Hematopoietic multipotent progenitor cell (in vitro differentiated cells): Measurements from ENCODE around the gene MARK2. TPM values are rescaled to one million over a fixed set of nuclear protein-coding genes. Genes with fewer than 3 reads are reported as not detected.
"Not testable (repeated sequence)": the region's sequence is repeated elsewhere in the genome, so short reads cannot be mapped to it uniquely, and the experiment has no call there.

ENCODE experiments used
- DNase-seq, 3 donors: peaks; one replicate each; pipeline ENCODE4 v3.0.0-alpha.2; 2011 to 2015; ENCODE audit warnings: low read depth in 2 of 3, low spot score in 2 of 3
- total RNA-seq: library from RNA; depleted of rRNA; stranded (reverse); fragments of >200 nt; gene quantifications from one replicate; pipeline ENCODE4 v1.2.3, GENCODE V29; 2012

MARK2 gene
- total RNA-seq: 19.4 TPM

DNA sequence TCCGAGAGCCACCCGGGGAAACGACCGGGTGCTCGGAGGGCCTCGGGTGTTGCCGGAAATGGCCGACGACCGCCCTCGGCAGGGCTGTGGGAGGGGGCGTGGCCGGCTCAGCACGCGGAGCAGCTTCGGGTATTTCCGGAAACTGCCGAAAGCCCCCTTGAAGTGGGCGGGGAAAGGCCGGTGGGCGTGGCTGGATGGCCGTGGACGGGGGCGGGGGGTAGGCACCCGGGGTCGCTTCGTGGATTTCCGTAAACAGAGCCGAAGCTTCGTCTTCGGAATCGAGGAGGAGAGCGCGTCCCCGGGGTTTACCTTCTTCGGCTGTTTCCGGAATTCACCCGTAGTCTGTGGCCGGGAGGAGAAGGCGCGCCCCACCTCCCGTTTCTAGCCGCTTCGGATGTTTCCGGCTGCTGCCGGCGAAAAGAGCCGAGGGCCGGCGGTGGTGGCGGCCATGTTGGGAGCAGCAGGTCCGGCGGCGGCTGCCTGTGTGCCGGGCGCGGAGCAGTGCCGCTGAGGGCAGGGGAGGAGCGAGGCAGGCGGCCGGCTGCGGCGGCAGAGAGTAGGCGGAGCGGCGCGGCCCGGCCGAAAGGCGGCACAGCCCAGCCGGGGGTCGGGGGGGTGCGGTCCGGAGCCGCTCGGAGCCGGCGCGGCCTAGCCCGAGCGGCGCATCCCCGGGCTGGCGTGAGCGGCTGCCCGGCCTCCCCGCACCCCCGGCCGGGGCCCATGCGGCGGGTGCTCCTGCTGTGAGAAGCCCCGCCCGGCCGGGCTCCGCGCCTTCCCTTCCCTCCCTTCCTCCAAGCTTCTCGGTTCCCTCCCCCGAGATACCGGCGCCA lies at the start of gene MARK2:
Gene MARK2 (plus strand): TSS at position 433 of the 830 bp plus-strand sequence. CDS start 397 bp downstream, at position 830.
- DNase-seq: peak; percentile 98 to 99 (median 98)

GRCh38 chr11:63791495-63792167 lies 47.3 kb upstream of the MARK2 start:
- DNase-seq: no peak

- DNase-seq: no peak
These were observed 45.7 kb upstream of the MARK2 start for GRCh38 chr11:63793161-63793560.

- no peak for DNase-seq
These were observed 43.8 kb upstream of the MARK2 start for GRCh38 chr11:63795066-63795465.

DNA sequence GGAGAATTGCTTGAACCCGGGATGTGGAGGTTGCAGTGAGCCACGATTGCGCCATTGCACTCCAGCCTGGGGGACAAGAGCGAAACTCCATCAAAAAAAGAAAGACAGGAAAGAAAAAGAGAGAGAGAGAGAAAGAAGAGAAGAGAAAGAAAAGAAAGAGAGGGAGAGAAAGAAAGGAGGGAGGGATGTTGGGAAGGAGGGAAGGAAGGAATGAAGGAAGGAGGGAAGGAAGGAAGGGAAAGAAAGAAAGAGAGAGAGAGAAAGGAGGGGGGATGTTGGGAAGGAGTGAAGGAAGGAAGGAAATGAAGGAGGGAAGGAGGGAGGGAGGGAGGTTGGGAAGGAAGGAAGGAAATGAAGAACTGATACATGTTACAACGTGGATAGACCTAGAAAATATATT lies 38.0 kb upstream of the MARK2 start:
- DNase-seq: no peak

- no peak for DNase-seq
These were observed 36.1 kb upstream of the MARK2 start for GRCh38 chr11:63802637-63803414.

DNA sequence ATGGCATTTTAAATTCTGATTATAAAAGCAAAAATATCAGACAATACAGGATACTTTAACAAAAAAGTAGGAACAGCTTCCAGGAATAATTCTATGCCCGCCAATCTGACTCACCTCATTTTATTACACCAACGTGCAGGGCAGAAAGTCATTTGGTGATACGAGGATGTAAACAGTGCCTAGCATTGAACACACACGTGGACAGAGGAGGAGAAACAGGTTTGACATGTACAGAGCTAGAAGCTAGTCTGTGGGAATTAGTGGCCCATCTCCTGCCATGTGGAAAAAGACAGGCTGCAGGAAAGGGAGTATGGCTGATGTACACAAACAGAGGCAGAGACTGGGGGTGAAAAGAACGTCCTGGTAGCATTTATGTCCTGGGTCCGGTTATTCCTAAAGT lies 34.7 kb upstream of the MARK2 start:
- no peak for DNase-seq

- DNase-seq: no peak
These were observed 33.0 kb upstream of the MARK2 start for GRCh38 chr11:63805844-63806415.

- not testable (repeated sequence) for DNase-seq
These were observed 28.5 kb upstream of the MARK2 start for GRCh38 chr11:63810383-63810782.

DNA sequence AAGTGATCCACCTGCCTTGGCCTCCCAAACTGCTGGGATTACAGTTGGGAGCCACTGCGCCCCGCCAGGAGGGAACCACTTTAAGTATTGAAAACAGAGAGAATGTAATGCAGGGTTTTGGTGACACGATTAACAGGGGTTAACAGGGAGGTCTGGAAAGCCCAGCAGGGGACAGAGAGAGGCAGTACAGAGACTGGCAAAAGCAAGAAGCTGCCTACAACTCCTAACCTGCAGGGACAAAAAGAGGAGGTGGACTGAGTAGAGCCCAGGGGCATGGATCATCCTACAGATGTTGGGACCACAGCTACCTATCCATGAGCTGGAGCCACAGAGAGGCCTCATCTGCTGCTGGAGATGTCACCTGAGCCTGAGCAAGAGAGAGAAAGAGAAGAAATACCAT lies 27.4 kb upstream of the MARK2 start:
- DNase-seq: no peak

- peak; percentile 22 to 61 (median 42) for DNase-seq
These were observed 25.8 kb upstream of the MARK2 start, which contains the start of gene SPINDOC for GRCh38 chr11:63813035-63813562. Gene SPINDOC (plus strand): TSS chr11:63813456. CDS start chr11:63813687, 231 bp downstream.

GRCh38 chr11:63813563-63814382 lies 25.1 kb upstream of the MARK2 start:
- peak in 2 of 3 donors; percentile 46 to 56 for DNase-seq

- no peak for DNase-seq
These were observed 24.6 kb upstream of the MARK2 start for GRCh38 chr11:63814383-63814736.

- DNase-seq: no peak
These were observed 22.7 kb upstream of the MARK2 start for GRCh38 chr11:63816166-63816565.

- no peak for DNase-seq
These were observed 22.2 kb upstream of the MARK2 start for GRCh38 chr11:63816732-63817131.

DNA sequence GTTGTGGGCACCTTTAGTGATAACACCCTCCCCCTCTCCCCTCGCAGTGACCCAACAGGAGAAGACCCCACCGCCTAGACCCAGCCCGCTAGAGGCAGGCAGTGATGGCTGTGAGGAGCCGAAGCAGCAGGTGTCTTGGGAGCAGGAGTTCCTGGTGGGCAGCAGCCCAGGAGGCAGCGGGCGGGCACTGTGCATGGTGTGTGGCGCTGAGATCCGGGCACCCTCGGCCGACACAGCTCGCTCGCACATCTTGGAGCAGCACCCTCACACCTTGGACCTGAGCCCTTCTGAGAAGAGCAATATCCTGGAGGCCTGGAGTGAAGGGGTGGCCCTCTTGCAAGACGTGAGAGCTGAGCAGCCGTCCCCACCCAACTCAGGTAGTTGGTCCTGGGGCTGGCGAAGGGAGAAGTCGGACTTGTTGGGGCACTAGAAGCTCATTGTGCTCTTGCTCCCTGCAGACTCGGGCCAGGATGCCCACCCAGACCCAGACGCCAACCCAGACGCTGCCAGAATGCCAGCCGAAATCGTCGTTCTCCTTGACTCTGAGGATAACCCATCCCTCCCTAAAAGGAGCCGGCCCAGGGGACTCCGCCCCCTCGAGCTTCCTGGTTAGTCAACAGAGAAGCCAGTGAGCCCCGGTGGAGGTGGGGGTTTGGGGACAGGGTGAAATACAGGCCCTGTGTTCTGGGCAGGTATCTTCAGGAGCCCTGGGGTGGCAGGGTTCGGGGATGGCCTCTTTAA lies 21.0 kb upstream of the MARK2 start:
- no peak for DNase-seq

- no peak for DNase-seq
These were observed 20.3 kb upstream of the MARK2 start for GRCh38 chr11:63818609-63819008.

GRCh38 chr11:63821411-63821810 lies 17.5 kb upstream of the MARK2 start:
- no peak for DNase-seq
